ENCODE data around the gene EPHA4.

Gene EPHA4

DNA sequence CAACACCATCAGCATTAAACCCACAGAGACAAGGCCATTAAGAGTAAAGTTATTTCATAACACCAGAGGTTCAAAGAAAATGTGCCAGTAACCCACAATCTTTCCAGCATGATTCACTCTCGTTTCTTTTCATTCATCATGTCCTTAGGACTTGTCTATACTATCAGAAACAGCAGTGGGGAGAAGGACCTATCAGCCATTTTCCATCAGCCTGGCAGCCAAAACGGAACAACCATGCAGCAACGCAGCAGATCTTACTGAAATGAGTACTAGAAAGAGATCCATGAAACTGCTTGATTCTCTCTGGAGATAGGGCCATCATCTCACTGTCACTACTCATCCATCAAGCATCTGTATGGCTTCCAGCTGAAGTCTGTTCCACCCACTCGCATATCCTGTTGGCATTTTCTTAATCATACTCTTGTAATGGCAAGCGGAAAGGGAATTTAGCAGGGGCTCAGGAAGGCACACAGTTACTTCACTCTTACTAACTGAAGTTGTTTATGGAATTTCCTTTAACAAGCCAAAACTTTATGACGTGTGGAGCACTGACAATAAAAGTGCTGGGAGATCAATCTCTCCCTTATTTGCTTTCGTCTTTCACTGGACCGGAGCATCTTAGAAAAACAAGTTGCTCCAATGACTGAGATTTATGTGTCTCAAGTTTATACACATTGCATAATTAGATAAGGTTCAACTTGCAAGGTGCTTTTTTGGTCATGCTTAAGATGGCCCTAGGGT lies 69.7 kb downstream of the EPHA4 start:
- DNase-seq = no peak

DNA sequence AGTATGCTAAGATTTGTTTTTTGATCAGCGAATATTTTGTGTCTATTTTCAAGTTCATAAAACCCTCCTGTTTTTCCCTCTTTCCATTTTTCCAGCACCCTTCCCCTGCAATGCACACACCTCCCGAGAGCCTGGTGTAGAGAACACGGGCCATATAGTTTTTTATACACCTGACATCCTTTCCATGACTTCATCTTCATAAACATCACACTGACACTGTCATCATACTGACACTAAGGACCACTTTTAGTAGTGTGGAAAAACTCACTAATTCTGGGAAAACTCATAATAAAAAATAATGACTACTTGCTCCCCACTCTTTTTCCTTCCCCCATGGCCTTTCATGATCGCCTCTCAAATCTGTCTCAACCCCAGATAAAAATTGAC lies 70.2 kb downstream of the EPHA4 start:
- DNase-seq = no peak

DNA sequence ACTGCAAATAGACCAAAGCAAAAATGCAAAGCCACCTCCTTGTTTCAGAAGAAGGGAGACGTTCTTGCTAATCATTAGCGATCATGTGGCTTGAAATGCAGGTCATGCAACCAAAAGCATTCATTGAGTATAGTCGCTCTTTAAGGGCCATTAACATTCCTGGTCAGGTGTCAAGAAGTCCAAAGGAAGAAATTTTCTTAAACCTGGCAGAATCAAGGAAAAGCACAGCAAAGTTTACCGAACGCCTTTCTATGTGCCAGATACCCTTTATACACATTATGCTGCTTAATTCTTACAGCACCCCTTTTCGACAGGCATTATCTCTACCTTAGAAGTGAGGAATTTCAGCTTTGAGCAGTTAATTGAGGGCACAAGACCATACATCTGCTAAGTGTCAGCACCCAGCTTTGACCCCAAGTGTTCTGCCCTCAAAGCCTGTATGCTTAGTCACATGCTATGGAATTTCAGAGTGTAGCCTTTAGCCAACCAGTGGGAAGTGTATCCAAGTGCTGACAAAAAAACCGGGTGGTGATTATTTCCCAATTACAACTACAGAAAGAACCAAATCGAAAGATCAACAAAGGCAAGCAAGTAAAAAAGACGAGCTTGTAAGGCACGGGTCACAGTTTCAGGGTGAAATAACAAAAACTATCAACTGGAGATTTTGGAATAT lies 70.8 kb downstream of the EPHA4 start:
- DNase-seq = no peak

DNA sequence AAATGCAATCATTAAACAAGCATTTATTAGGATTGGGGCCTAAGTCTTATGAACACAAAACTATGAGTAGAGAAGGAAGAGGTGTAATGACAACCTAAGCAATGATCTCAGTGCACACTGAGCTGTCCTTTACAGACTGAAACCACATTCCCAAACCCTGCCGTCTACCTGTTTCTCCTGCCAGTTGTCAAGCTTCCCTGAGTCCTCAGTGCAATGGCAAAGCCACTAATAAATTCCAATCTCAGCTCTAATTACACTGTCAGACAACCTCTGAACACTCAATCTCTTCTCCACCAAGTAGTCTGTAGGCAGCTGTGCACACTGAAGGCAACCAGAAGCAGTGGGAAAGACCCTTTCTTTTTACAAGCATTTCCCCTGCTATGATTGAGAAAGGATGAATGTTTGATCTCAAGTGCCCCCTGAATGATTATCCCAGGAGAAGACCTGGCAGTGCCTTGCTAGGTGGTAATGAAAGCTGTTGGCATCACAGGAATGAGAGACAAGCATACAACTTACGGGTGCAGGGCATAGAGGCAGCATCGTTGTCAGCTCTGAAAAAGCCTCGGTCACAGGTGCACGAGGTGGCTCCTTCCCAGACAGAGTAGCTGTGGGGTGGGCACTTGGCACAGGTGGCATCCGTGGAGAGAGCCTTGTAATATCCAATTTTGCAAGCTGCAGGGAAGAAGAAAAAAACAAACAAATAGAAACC lies 71.4 kb downstream of the EPHA4 start:
- no peak for DNase-seq

DNA sequence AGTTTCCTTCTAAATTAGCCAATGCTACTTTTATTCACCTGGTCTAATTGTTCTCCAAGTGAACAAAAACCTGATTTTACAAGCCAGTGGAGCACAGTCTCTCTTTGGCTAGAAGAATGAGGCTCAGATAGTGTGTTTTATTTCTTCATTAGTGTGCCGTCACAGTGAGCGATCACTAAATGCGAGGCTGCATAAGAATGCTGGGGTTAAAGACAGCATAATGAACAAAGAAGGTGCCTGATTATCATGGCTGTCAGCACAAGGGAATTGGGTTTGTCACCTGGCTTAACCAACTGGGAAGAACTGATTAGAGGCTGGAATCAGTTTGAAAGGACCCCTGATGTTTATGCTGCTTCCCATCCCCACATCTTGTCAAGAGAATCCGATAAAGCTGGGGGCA lies 76.4 kb downstream of the EPHA4 start:
- DNase-seq = no peak

DNA sequence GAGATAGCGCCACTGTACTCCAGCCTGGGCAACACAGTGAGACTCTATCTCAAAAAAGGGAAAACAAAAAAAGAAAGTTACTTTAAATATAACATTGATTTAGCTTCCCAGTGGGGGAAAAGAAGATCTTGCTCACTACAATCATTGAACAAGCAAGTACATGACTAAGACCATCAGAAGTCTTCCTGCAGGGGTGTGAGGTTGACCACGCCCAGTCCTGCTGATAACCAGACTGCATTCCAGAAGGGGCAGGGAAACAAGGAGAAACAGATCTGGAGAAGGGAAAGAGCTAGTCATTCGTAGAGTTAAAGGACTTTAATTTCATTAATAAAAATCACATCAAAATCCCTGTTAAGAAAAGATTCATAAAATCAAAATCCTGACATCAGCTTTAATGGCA lies 77.5 kb downstream of the EPHA4 start:
- DNase-seq = no peak

DNA sequence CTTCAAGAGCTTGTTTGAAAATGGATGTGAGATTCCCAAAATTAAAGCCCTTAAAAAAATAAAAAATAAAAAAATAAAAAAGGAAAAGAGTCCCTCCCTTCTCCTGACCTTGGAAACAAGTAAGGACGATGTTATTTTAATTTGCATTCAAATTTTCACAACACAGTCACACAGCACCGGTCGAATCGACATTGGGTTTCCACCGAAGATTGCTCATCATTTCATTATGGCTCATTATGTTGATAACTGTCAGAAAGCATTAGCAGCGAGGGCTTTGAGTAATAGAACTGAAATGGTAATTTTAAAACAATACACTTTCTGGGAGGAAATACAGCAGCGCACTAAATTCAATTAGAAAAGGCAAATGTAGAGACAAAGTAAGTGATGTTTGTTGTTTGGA lies 78.7 kb downstream of the EPHA4 start:
- DNase-seq = no peak

DNA sequence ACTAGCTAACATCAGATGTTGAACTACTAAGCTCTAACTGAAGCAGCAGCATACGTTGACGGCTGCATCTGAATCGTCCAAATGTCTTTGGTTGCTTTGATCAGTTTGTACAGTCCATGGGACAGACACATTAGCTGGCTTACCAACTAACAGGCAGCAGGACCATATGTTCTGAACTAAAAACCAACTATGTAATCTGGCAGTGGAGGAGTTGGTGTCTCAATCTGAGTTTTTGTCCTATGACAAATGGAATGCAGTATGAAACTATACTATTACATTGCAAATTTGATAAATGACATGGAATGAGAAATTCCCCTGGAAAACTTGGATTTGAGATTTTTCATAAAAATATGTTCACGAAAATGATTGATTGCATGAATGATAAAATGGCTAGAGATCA lies 79.5 kb downstream of the EPHA4 start:
- no peak for DNase-seq

DNA sequence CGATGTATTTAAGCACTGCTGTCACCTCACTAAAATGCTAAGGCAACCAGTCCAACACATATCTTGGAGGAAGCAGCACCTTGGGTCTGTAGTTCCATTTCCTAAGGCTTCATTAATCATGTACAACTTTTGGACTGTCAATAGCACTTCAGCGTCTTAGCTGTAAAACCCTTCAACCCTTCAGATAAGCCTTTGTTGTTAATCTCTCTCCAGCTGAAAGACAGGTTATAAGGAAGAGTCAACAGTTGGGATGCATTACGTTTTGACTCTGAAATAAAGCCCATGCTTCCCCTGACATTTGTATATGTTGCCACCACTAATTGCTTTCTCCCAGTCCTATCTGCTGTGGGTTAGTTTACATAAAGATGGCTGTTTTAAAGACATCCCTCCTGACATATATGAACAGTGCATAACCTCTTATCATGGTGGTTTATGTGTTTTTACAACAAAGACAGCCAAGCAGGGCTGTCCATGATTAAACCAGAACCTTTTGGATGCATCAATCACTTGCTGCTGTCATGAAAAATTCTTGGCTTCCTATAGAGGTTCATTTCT lies 81.5 kb downstream of the EPHA4 start:
- DNase-seq = no peak

DNA sequence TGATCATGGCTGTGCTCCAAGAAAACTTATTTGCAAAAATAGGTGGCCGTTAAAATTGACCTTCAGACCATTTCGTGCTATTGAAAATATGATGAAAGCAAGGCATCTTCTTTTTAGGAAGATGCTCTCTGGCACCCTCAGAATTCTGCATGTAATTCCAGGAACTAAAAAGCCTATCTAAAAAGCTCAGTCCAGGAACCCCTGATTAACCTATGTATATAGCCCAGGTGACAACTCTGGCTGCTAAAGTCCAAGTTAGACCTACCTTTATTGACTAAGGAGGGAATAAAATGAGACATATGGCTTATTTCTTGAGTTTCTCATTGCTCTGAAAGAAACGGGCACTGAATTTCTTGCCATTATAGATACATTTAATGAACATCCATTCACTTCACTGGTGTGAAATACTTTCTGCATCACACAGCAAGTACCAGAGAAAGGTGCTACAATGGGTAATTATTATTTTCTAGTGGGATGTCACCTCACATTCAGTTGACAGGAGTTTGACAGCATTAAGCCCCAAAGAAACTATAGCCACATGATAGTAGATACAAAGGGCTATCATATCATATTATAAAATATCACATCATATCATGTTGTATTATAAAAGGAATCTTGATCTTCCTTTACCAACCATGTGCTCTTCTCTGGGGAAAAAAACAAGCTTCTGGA lies 83.8 kb downstream of the EPHA4 start:
- no peak for DNase-seq

DNA sequence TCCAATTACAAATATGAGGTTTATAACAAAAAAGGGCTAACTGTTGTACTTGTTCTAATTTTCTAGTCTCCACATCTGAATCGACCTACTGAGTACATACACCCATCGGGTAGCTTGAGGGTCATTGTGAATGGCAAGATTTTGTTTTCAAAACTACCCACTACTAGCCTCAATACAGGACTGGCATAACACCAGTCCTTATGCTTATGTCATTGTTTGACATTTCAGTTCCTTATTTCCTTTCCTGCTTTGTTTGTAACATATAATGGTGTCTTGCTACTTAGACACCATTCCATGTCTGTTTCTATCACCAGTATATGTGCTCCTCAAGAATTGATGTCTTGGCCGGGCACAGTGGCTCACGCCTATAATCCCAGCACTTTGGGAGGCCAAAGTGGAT lies 86.0 kb downstream of the EPHA4 start:
- no peak for DNase-seq

DNA sequence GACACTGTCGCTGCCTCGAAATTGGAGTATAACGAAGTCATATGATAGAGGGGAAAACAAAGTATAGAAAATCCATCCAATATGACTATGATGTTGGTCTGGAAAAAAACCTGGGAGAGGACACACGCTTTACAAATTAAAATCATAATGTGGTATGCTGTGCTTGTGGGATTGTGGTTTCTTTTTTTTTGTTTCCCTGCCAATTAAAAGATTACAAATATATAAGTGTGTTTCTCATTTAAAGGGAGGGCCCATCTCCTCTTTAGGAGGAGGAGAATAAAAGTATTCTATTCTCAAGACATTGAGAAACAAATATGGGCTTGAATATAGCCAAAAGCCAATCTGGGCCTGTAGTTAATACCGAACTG lies 86.6 kb downstream of the EPHA4 start:
- no peak for DNase-seq

DNA sequence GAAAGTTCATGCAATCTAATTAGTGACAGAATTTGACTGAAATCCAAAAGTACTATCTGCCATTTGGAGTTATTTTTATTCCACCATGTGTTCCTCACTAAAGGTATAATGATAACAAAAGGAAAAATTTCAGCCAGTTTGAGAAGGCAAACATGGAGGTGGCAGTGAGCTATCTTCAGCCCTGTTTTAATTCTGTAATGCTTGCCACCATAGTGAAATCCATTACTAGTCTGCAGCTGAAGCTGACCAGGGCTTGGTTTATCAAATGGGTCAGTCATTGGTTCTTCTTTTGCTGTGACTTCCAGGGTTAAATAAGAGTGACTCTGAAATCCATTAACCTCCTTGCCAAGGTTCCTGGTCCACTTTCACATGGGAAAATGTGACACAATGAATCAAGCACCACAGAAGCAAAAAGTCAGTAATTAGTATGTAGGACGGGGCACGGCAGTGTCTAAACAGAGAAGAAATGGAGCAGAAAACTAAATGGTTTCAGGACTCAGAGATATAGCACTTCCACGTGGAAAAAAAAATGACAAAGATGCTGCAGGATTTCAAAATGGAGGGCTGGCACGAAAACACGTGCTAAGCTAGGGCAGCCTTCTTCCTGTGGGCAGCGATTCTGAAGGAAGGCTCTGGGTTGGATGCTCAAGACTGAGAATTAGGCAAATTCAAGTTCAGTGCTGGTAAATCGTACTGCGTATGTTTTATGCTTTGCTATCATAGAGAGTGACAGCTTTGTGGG lies 87.2 kb downstream of the EPHA4 start:
- no peak for DNase-seq

DNA sequence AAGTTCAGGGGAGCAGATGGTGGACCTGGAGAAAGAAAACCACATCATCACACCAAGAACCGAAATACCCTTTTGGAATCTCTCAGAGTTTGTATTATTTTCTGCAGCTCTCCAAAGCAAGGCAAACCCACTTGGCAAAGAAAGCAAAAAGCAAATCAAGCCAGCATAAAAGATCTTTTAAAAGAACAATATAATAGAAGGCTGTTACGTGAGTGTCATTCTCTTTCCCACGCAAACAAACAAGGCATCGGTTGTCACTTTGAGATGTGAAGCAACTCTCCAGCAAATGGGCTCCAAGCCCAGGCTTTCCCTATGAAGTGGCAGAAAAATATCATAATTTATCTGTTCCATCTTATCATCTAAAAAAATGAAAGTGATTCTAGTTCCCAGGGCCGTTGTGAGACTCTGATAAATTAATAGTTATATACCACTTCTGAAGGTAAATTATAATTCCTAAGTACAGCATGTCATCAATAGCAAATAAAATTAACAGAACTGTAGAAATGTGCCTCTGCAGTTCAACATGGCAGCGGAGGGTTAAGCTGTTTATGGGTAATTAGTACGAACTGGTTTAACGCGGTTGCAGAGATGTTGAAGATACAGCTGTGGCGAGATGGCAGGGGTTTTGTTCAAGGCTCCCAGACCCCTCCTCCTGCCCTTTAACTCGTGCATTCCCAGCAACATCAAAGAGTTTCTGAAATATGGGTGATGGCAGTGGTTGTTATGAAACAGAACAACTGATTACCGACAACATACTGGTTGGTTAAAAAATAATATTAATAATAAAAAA lies 89.2 kb downstream of the EPHA4 start:
- DNase-seq = no peak

DNA sequence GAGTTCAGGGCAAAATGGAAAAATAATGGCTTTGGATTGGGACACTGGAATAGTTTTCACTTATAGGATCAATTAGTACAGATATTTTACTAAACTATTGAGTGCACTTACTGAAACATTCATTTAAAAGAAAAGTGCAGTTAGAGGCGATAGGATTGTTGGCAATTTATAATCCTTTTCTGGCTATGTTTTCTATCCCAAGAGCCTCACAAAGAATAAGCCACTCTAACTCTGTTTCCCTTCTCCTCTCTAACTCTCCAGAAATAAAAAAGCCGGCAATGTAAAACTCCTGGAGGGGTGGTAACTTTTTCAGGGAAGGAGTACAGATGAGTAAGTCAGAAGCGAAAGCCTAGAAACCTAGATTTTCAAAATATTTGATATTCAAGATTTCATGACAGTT lies 91.3 kb downstream of the EPHA4 start:
- DNase-seq = no peak

DNA sequence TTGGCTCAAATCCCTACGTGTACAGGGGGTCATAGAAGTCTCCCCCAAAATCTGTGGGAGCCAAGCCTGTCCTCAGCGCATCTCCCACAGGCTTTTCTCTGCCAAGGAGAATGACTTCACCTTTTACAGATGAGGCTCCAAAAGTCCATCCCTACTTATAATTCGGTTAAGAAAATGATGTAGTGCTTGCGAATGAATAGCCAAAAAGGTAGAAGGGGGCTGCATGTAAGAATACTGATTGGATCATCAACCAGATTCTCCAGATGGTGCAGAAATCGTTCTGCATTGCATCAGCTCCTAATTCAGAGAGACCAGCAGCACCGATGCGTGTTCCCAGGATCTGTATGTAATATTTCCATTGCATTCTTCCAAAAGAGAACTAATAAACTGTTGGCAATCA lies 91.9 kb downstream of the EPHA4 start:
- DNase-seq = no peak

DNA sequence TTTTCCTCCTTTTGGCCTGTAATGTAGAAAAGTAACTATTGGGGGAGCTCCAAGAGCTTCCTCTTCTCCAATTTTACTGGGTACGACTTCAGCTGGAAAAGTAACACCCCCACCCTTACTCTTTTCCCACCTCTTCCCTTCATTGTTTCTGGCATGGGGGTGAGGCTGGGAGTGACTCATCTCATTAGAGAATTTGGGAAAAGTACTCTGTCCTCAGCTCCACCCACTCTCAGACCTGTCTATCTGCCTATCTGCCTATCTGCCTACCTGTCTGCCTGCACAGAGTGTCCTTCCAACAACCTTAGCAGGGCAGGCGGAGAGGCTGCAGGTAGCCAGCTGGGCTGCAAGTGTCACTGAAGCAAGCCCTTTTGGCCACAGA lies 93.6 kb downstream of the EPHA4 start:
- no peak for DNase-seq

DNA sequence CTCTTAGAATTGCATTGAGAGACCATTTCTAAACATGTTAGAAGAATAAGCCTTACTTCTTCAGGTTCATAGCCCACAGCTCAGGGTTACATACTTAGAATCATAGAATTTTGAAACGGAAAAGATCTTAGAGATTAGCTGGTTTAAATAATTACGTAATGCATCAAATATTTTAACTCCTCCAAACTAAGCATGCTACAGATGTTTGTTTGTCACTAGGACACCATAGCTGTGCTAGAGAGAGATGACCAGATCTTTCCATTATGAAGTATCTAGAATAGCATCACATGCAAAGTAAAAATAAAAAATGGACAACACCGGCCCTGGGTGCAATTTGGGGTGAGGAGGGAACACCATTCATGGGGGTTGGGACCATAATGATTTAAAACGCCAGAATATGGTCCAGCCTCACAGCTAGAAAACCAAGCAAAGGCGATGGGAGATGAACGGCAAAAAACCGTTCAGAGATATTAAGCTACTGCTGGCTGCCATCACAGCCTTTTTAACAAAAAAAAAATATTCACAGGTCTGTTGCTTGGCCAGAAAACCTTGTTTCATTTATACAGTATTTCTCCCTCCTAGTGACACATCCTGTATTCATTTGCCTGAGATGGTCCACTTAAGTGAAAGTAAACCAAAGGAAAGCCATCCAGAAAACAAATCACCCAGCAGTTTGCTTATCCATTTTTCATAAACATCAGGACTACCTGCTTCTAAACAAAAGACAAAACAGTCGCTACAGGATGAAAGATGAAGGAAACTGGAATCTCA lies 94.2 kb downstream of the EPHA4 start:
- no peak for DNase-seq

DNA sequence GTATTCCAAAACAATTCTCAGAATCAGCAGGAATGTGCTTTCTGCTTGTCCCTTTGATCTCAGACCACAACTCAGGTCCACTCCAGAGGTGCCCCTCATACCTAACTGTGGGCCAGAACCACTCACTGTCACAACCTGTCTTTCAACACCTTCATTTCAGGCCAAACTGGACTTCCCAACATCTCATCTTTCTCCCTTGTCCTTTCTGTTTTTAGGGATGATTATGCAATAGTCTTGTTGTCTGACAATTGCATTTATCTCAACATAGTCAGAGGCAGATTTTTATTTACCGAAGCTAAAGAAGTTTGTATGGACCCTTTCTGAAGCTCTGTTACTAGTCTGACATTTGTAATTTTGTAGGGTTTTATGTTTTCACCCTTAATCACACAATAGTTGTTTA lies 95.9 kb downstream of the EPHA4 start:
- no peak for DNase-seq

DNA sequence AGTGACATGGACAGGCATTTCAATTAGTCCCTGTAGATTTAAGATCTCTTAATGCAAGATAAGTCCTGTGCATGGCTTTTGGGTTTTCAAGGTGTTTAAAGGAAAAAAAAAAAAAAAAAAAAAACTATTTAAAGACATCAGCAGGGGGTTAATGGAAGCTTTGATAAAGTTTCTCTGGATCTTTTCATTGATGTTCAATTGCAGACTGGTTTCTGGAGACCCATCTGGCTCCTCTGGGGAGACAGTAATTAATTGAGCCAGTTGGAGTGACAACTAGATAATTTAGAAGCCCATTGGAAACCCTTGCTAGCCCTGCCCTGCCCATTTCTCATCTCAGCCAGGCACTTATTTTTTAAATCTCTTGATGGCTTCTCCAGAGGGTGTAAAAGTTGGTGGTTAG lies 98.7 kb downstream of the EPHA4 start:
- no peak for DNase-seq

DNA sequence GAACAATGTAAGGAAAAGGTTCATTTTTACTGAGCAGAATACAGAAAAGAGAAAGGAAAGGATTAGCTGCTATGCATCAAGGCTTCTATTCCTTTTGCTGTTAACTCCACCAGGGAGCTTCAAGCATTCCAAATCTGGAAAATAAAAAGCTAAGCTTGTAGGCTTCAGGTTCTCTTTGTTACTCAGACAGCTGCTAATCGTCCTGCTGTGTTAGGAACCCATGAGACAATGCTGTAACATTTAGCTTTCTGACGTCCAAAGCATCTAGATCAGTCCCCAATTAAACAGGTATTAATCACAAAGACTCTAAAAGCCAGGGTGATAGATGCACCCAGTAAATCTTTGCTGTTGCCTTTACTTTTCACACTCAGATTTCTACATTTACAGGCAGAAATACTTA lies 103.8 kb downstream of the EPHA4 start:
- DNase-seq = no peak

Data from activated naive CD4-positive, alpha-beta T cell treated with anti-CD3 and anti-CD28 coated beads, Interleukin-2, amount 50 U/mL, for 16 hours (primary cell).